ENCODE data around the gene GSTM1.

The GSTM1 gene

DNA sequence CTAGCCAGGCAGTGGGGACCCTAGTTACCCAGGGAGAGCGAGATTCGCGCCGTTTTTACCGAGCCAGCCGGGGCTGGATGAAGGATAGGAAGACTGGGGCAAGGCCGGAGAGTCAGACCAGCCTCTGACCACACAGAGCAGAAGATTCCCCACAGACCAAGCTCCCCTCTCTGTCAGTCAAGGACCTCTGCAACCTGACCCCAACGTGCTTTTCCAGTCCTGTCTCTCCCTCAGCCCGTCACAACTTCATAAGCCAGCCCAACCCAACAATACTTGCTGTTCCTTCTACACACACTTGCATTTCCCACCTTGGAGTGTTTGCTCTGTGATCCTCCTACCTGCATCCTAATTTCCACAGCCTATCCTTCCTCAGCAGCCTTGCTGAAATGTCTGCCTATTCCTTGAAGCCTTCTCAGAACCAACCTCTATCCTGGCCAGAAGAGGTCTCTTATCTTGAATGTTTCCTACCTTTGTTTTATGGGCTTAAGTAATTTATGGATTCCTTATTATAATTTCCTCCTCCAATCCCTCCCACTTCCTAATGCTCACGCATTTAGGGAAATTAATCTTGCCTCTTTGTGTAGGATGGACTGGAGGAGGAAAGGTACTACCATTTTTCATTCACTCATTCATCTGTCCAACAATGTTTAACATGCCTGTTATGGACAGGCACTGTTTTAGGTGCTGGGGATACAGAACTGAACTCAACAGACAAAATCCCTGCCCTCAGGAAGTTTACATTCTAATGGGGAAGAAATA, 53.2 kb downstream of the GSTM1 start, which contains the start of gene GSTM3:
GSTM3 (minus strand) TSS at position 424 of the 759 bp plus-strand sequence. CDS start 751 bp downstream, outside the sequence.
- Histone ChIP-seq H3K27me3 (ENCODE audit: control insufficient read depth, insufficient read depth, low read length) (peaks cover 52% of the 10 kb centered on the region), H3K4me3 (ENCODE audit: low read depth, low read length) (peak within 1 kb of the TSS; percentile 74), H3K4me1 (ENCODE audit: control insufficient read depth, insufficient read depth, low read length) (no peaks in the 10 kb centered on the region), H3K9me3 (ENCODE audit: control insufficient read depth, insufficient read depth, low read length) (no peaks in the 10 kb centered on the region), H3K36me3 (ENCODE audit: control insufficient read depth, insufficient read depth, low read length) (no peaks in the 10 kb centered on the region), H3K9ac (ENCODE audit: low read depth, low read length) (peak within 1 kb of the TSS; percentile 48)
